ENCODE results near the gene EPN2.
"Not testable (repeated sequence)": the region's sequence is repeated elsewhere in the genome, so short reads cannot be mapped to it uniquely, and the experiment has no call there.

EPN2 gene

GRCh38 chr17:19237139-19237388, at the start of gene EPN2:
TSS of gene EPN2 (plus strand) at chr17:19237366. CDS start at chr17:19283120, 45,754 bp downstream.
- DNase-seq (ENCODE audit: low read depth) = peak; percentile 38

DNA sequence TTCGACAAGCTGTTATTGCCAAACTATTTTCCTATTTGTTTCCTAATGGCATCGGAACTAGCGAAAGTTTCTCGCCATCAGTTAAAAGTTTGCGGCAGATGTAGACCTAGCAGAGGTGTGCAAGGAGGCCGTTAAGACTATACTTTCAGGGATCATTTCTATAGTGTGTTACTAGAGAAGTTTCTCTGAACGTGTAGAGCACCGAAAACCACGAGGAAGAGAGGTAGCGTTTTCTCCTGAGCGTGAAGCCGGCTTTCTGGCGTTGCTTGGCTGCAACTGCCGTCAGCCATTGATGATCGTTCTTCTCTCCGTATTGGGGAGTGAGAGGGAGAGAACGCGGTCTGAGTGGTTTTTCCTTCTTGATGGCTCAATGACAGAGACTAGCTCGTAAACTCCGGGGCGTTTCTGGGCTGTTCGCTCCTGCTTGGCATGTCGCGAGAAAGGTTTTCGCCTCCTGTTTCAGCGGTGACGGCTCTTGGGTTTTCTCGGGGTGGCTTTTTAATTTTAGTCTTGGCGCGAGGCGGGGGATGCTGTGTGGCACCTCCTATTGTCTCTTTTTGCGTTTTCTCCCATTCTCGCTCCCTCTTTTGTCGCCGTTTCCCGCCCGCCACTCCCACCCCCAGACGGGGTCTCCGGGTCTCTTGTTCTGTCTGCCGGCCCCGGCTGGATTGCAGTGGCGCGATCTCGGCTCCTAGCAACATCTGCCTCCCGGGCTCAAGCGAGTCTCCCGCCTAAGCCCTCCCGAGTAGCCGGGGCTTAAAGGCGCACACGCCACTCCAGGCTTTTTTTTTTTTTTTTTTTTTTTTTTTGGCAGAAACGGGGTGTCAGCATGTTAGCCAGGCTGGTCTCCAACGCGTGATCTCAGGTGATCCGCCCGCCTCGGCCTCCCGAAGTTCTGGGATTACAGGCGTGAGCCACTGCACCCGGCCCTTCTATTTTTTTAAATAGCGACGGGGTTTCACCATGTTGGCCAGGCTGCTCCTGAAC, 49.0 kb upstream of the EPN2 start:
- DNase-seq (ENCODE audit: low read depth) = not testable (repeated sequence)

DNA sequence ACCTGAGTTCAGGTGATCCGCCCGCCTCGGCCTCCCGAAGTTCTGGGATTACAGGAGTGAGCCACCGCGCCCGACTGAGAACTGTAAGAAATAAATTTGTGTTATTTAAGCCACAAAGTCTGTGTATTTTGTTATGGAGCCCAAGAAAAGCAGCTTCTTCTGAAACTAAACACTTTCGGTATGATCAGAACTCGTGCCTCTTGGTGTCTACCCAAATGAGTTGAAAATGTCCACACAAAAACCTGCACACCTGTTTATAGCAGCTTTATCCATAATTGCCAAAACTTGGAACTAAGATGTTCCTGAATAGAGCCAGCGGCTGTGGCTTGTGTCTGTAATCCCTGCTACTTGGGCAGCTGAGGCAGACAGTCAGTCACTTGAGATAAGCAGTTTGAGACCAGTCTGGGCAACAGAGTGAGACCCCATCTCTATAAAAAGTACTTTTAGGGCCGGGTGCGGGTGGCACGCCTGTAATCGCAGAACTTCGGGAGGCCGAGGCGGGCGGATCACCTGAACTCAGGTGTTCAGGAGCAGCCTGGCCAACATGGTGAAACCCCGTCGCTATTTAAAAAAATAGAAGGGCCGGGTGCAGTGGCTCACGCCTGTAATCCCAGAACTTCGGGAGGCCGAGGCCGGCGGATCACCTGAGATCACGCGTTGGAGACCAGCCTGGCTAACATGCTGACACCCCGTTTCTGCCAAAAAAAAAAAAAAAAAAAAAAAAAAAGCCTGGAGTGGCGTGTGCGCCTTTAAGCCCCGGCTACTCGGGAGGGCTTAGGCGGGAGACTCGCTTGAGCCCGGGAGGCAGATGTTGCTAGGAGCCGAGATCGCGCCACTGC, 48.1 kb upstream of the EPN2 start:
- not testable (repeated sequence) for DNase-seq (ENCODE audit: low read depth)

DNA sequence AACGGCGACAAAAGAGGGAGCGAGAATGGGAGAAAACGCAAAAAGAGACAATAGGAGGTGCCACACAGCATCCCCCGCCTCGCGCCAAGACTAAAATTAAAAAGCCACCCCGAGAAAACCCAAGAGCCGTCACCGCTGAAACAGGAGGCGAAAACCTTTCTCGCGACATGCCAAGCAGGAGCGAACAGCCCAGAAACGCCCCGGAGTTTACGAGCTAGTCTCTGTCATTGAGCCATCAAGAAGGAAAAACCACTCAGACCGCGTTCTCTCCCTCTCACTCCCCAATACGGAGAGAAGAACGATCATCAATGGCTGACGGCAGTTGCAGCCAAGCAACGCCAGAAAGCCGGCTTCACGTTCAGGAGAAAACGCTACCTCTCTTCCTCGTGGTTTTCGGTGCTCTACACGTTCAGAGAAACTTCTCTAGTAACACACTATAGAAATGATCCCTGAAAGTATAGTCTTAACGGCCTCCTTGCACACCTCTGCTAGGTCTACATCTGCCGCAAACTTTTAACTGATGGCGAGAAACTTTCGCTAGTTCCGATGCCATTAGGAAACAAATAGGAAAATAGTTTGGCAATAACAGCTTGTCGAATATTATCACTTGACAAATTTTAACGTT, 47.3 kb upstream of the EPN2 start:
- not testable (repeated sequence) for DNase-seq (ENCODE audit: low read depth)

DNA sequence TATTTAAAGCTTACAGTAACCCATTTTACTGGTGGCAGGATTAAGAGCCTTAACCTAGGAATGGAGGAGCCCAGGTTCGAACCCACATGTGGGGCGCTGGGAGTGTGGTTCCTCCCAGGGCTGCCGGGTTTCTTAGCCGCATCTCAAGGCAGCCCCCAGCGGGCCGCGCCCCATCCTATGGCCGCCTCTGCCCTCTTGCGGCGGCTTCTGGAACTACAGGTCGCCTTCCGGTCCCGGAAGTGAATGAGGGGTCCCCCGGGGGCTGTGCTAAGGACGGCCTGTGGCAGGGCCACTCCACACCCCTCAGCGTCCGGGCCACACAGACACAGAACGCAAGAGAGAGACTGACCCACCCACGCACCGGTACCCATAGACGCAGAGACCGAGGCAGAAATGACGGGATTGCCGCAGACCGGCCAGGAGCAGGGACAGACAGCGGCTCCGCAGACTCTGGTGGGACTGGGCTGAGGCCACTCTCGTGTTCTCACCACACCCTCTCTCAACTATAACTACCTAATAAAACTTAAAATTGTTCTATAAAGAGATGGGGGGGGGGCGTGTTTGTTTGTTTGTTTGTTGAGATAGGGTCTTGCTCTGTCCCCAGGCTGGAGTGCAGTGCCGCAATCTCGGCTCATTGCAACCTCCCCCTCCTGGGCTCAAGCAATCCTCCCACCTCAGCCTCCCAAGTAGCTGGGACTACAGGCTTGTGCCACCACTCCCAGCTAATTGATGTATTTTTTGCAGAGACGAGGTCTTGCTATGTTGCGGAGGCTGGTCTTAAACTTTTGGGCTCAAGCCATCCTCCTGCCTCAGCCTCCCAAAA, 40.6 kb upstream of the EPN2 start:
- not testable (repeated sequence) for DNase-seq (ENCODE audit: low read depth)

- not testable (repeated sequence) for DNase-seq (ENCODE audit: low read depth)
Observed at GRCh38 chr17:19202448-19202847, 34.7 kb upstream of the EPN2 start.

GRCh38 chr17:19203429-19203828, 33.7 kb upstream of the EPN2 start:
- not testable (repeated sequence) for DNase-seq (ENCODE audit: low read depth)

GRCh38 chr17:19215074-19215860, 21.9 kb upstream of the EPN2 start:
- not testable (repeated sequence) for DNase-seq (ENCODE audit: low read depth)

DNA sequence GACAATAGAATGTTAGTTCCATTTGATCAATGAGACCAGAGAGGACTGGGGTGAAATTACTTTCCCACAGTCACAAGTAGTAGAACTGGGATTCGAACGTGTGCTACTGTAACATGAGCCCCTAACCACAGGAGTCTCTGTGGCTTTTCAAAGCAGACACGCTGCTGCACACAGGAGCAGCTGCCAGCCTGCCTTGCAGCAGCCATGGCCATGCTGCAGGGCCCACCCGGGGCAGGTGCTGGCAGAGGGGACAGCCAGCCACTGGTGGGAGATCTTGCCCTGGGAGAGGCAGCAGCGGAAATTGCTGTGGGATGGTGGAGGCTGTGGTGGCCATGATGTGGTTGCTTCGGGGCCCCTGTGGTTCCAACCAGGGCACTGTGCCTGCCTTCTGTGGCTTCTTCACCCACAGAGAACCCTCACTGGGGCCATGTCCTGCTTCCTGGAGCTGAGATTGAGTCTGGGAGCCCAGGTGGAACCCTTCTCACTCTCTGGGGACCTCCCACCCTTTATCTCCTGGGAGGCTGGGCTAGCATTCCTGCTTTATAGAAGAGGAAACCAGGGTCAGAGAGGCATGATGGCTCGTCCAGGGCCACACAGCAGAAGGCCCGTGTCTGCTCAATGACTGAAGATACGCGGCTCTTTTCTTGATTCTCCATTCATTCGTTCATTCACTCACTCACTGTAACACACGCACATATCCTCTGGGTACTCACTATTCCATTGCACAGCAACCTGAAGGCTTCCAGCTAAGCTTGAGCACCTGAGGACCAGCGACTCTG, 20.8 kb upstream of the EPN2 start:
- DNase-seq (ENCODE audit: low read depth) = not testable (repeated sequence)

DNA sequence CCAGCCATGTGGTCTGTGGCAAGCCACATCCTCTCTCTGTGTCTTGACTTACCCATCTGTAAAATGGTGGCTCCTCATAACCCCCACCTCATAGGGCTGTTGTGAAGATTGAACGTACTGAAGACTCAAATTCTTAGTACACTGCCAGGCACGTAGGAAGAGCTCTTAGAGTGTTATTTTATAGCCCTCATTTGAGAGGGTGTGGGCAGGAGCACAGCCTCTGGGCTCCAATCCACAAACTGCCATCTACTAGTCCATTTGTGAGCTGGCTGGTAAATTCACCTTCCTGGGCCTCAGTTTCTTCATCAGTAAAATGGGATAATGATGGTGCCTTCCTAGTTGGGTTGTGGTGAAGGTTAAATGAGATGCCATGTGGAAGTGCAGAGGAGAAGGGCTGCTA, 18.3 kb upstream of the EPN2 start:
- DNase-seq (ENCODE audit: low read depth) = not testable (repeated sequence)

- not testable (repeated sequence) for DNase-seq (ENCODE audit: low read depth)
Observed at GRCh38 chr17:19219384-19219783, 17.8 kb upstream of the EPN2 start.

GRCh38 chr17:19220195-19220594, 17.0 kb upstream of the EPN2 start:
- not testable (repeated sequence) for DNase-seq (ENCODE audit: low read depth)

DNA sequence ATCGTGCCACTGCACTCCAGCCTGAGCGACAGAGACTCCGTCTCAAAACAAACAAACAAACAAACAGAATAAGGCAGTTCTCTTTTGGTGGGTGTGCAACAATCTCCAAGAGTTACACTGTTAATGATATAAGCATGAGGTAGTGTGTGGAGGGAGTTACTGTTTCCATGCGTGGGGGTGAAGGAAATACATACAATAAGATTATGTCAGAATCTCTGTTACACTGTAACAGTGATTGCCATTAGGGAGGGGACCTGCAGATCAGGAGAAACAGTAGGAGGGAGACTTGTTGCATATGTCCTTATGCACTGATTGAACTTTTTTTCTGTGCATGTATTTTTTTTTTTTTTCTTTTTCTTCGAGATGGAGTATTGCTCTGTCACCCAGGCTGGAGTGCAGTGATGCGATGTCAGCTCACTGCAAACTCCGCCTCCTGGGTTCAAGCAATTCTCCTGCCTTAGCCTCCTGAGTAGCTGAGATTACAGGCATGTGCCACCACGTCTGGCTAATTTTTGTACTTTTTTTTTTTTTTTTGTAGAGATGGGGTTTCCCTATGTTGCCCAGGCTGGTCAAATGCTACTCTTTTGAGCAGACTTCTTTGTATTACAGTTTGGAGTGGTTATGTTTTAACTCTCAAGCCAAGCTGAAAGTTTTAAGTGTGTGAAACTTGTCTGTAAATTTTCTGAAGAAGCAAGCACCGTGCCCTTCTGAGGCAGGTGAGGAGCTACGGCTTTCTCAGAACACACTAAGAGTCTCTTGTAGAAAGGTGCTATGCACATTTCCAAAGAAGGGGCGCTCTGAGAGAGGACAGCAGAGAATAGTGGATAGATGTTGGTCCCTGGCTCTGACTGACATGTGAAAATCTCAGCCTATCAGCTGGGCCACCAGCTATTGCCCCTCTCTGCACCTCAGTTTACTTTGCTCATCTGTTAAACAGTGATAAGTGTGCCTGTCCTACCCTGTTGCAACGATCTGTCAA, 10.3 kb upstream of the EPN2 start:
- DNase-seq (ENCODE audit: low read depth) = not testable (repeated sequence)

DNA sequence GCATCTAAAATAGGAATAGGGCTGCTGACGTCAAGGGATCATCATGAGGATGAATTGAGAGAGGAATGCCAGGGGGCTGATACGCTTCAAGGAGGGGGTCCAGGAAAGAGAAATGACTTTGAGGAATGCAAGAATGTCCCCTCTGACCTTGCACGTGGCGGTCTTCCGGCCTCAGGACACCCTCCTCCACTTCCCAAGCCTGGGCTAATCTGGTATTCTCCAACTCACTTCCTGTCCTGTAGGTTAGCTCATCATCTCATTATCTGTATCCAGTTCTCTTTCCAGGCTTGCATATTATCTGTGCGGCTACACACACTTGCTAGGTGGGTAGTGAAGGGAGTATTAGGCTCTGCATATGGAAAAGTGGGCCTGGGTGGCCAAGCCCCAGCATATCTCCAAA, 2.5 kb upstream of the EPN2 start:
- DNase-seq (ENCODE audit: low read depth) = not testable (repeated sequence)

- not testable (repeated sequence) for DNase-seq (ENCODE audit: low read depth)
Observed at GRCh38 chr17:19236351-19237138, 621 bp upstream of the EPN2 start.

DNA sequence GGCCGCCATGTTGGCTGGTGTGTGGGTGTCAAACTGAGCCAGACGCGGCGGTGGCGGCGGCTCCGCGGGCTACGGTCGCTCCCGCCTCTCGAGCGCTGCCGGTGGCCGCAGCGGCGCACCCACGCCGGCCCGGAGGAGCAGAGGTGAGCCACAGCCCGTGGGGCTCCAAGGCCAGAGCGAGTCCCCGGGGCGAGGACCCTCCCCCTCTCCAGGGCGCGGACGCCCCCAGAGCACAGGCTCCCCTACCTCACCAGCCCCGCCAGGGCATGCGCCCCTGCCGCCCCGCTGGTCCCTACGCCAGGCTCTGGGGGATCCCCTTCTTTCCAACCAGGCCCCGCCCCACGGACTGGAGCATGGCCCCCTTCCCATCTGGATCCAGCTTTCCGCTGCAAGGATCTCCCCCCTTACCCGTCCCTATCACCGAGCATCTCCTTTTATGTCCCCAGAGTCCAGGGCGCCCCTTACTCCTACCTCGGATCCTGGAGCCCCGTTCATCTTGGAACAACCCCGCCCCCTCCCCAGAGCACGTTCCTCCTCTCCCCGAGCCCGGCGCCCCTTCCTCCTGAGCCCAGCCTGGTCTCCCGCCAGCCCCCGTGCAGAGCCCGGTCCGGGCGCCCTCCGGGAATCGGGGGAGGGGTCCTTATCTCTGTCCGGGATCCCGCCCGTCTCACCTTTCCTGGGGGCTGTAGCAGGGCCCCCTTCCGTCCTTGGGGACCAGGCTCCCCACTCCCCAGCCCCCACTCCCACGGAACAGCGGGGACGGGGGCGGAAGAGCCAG, 412 bp downstream of the EPN2 start:
- DNase-seq (ENCODE audit: low read depth) = peak; percentile 7

DNA sequence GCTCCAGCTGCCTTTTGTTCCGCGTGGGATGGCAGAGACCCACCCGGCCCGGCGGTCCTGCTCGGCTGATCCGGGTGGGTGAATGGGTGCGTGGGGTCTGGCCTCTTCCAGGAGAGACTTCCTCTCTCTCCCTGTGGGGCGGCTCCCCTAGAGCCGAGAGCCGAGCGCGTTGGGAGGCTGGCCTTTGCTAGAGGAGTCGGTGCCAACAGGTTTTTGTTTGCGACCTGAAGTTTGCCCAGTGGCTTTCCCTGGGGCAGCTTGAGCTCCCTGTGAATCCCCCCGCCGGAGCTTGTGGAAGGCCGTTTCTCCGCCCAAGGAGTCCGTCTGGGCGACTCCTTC, 970 bp downstream of the EPN2 start:
- DNase-seq (ENCODE audit: low read depth) = no peak

Measured in stimulated activated CD8-positive, alpha-beta memory T cell treated with anti-CD3 and anti-CD28 coated beads, Interleukin-15, amount 100 ng/mL, for 24 hours (primary cell).